CD4-positive, alpha-beta T cell (primary cell): ENCODE measurements around the gene NKRF. TPM values are rescaled to one million over a fixed set of nuclear protein-coding genes. Genes with fewer than 3 reads are reported as not detected.

Experiments
- ATAC-seq: fragments of 200-7000 bp; cut with Tn5 transposase; one replicate; pipeline ENCODE4 v1.10.0; 2022; ENCODE audit warnings: mild to moderate bottlenecking; ENCODE audit not compliant: poor library complexity
- CTCF ChIA-PET: fragments of 350-600 bp; sonication (Branson Sonifier 250); formaldehyde crosslinking; loops from one replicate; lab custom pipeline; 2021; ENCODE audit warnings: antibody characterized with exemption, inconsistent platforms; lab: Charles Lee
- POLR2A ChIA-PET: fragments of 350-600 bp; sonication (Branson Sonifier 250); formaldehyde crosslinking; loops from one replicate; lab custom pipeline; 2021; ENCODE audit warnings: antibody characterized with exemption, inconsistent platforms; lab: Charles Lee
- DNase-seq, 14 experiments: peaks; one replicate each; pipeline ENCODE4 v3.0.0-alpha.2; 2013 to 2020; ENCODE audit warnings: mixed read lengths in 2 of 14
- H3K27ac ChIP-seq, 2 donors: one replicate each; pipeline versions ENCODE4 v1.5.1 to v1.7.0; 2013; ENCODE audit warnings: low read length in 2 of 2, low read depth in 1 of 2, mild to moderate bottlenecking in 1 of 2
- H3K27me3 ChIP-seq, 2 experiments: 1 replicate in 1 of 2; 2 replicates in 1 of 2; pipeline versions ENCODE4 v1.6.1 to v1.7.0; 2013; ENCODE audit warnings: low read length in 2 of 2, control low read depth in 1 of 2, mild to moderate bottlenecking in 1 of 2, moderate library complexity in 1 of 2; ENCODE audit not compliant: insufficient read depth in 2 of 2, control insufficient read depth in 1 of 2
- H3K36me3 ChIP-seq: one replicate; pipeline ENCODE4 v1.6.1; 2013; ENCODE audit warnings: low read length, control low read depth; ENCODE audit not compliant: insufficient read depth
- H3K4me1 ChIP-seq: one replicate; pipeline ENCODE4 v1.6.1; 2013; ENCODE audit warnings: low read length, control low read depth; ENCODE audit not compliant: insufficient read depth
- H3K4me3 ChIP-seq: one replicate; pipeline ENCODE4 v1.5.1; 2013; ENCODE audit warnings: mild to moderate bottlenecking, low read length, moderate library complexity
- H3K9me3 ChIP-seq, 2 experiments: 1 replicate in 1 of 2; 2 replicates in 1 of 2; pipeline versions ENCODE4 v1.6.1 to v1.7.0; 2013; ENCODE audit warnings: low read length in 2 of 2, mild to moderate bottlenecking in 2 of 2, control low read depth in 1 of 2, moderate library complexity in 1 of 2; ENCODE audit not compliant: control insufficient read depth in 1 of 2, insufficient read depth in 1 of 2
- H3K27ac Mint-ChIP-seq: one replicate; pipeline ENCODE4 v1.8.0; 2020; ENCODE audit warnings: mixed read lengths
- H3K27me3 Mint-ChIP-seq: one replicate; pipeline ENCODE4 v1.8.0; 2021; ENCODE audit warnings: mixed read lengths
- H3K36me3 Mint-ChIP-seq: one replicate; pipeline ENCODE4 v1.8.0; 2021; ENCODE audit warnings: low read depth, mixed read lengths
- H3K4me1 Mint-ChIP-seq: one replicate; pipeline ENCODE4 v1.8.0; 2021; ENCODE audit warnings: low read depth, mixed read lengths
- H3K4me3 Mint-ChIP-seq: one replicate; pipeline ENCODE4 v1.8.0; 2020; ENCODE audit warnings: mild to moderate bottlenecking, mixed read lengths
- H3K9me3 Mint-ChIP-seq: one replicate; pipeline ENCODE4 v1.8.0; 2020; ENCODE audit warnings: mixed read lengths
- CTCF ChIP-seq: fragments of 200-600 bp; IDR thresholded peaks from one replicate; pipeline ENCODE4 v1.8.0; 2022; ENCODE audit warnings: antibody characterized with exemption, mild to moderate bottlenecking
- intact Hi-C, 2 experiments: fragments of 100-400 bp; cut with DNase I in 1 of 2; cut with micrococcal nuclease in 1 of 2; formaldehyde crosslinking; loops; one replicate each; pipeline versions ENCODE4 v1.15.1 to v1.9.0; 2023 to 2025; cut with DNase I, micrococcal nuclease
- polyA plus RNA-seq, 2 donors: library from polyadenylated mRNA; unstranded; fragments of 120-200 nt; gene quantifications; one replicate each; pipeline ENCODE4 v1.2.1, GENCODE V29; 2013
- total RNA-seq, 174 experiments: library from RNA in 2 of 174; stranded (reverse) in 2 of 174; gene quantifications; one replicate each; pipeline ENCODE4 v1.2.3 and lab custom pipeline; 2021 to 2026

NKRF gene
- total RNA-seq (10 to 100 TPM; 16.4 to 16.5 TPM), total RNA-seq (lab: John Stamatoyannopoulos, UW) (22.3 to 86.3 (median 40.2) reads per million in 172 experiments)
- 8.9 TPM for polyA plus RNA-seq (2013, experiment 1 of 2)
- 12.2 TPM for polyA plus RNA-seq (2013, experiment 2 of 2)

DNA sequence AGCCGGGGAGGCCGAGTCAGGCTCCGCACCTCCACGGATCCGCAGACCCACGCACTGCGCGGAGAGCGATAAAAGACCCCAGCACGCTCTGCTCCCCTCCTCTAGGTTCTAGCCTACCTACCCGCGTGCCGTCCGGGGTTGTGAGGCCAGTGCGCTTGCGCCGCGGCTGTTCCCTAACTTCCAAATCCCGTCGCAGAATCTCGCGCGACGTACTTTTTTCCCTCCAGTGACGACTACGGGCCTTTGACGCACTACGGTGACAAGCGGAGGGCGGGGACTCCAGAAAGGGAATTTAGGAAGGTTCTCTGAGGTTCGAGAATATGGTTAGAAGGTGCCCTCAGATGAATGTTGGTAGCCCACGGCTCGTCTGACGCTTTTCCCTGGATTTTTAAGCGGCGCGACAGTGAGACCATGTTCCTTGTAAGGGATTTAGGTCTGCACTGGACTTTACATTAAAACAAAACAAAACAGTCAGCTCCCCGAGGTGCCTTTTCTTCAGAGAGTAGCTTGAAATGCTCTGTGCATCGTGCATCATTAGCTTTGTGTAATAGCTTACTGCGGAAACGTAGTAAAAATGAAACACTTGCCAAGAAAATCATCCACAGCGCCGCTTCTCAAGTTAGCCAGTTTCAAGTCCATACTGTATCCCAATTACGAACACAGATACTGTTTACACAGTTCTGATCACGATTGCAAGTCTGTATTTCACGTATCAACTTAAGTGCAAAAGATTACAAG, at the start of gene NKRF:
NKRF (minus strand) TSS at position 145 of the 738 bp plus-strand sequence.
- Histone ChIP-seq H3K27me3 (no peaks in the 10 kb centered on the region), H3K27ac (peak within 1 kb of the TSS; percentile 82 to 90), H3K9me3 (no peaks in the 10 kb centered on the region), H3K36me3 (no peaks in the 10 kb centered on the region), H3K4me1 (peaks cover 17% of the 10 kb centered on the region), H3K4me3 (peak within 1 kb of the TSS; percentile 90)
- CTCF ChIA-PET: interaction anchor here (0.8 kb wide), 1 partner anchor 147 kb away, joined by 4 read pairs; no protein-coding TSS in a partner anchor
- H3K9me3 Mint-ChIP-seq: no peaks in the 10 kb centered on the region
- ATAC-seq (peak; percentile 76), DNase-seq (peak; percentile 81 to 96 (median 86))
- TF ChIP-seq CTCF: no peak
- peak within 1 kb of the TSS; percentile 99 for H3K4me3 Mint-ChIP-seq
- POLR2A ChIA-PET: interaction anchor here (0.7 to 2.3 kb wide), 12 partner anchors 17 to 185 kb away, joined by 3 to 27 read pairs (median 4); partner anchors contain the start of genes RPL39, SEPTIN6 and UBE2A
- peaks cover 48% of the 10 kb centered on the region for H3K4me1 Mint-ChIP-seq
- H3K27ac Mint-ChIP-seq: peak within 1 kb of the TSS; percentile 96
- intact Hi-C loops: loop anchor here (2.0 to 10.0 kb wide), 6 partner anchors 32 to 181 kb away; partner anchors contain the start of genes SEPTIN6 (in 2 of the 2), UBE2A (in 2 of the 2) and SOWAHD (in 1 of the 2)
- H3K27me3 Mint-ChIP-seq: no peaks in the 10 kb centered on the region
- H3K36me3 Mint-ChIP-seq: peaks cover 33% of the 10 kb centered on the region

GRCh38 chrX:119655125-119655524, 48.9 kb upstream of the NKRF start:
- ATAC-seq (peak; percentile 51), DNase-seq (peak in 12 of 14 experiments; percentile 18 to 70 (median 49))
- TF ChIP-seq CTCF: no peak
- Mint-ChIP-seq H3K9me3 (no peaks in the 10 kb centered on the region), H3K27me3 (no peaks in the 10 kb centered on the region), H3K36me3 (peaks cover 80% of the 10 kb centered on the region), H3K27ac (peak overlapping the region; percentile 90), H3K4me1 (peaks cover 48% of the 10 kb centered on the region), H3K4me3 (peak overlapping the region; percentile 56)
- Histone ChIP-seq H3K27ac (peak overlapping the region; percentile 29 to 64), H3K9me3 (no peaks in the 10 kb centered on the region), H3K27me3 (no peaks in the 10 kb centered on the region), H3K4me1 (peaks cover 24% of the 10 kb centered on the region), H3K36me3 (peaks cover 46% of the 10 kb centered on the region), H3K4me3 (no peak overlapping the region)
- CTCF ChIA-PET: interaction anchor here (1.4 to 2.0 kb wide), 2 partner anchors 21 to 38 kb away, joined by 5 to 10 read pairs; partner anchors contain the start of gene SEPTIN6
- POLR2A ChIA-PET: interaction anchor here (1.2 to 4.2 kb wide), 5 partner anchors 24 to 104 kb away, joined by 3 to 22 read pairs (median 10); partner anchors contain the start of genes SEPTIN6 and SOWAHD
- intact Hi-C loops: loop anchor here (2.0 to 5.0 kb wide), 2 partner anchors 36 to 37 kb away; partner anchors contain the start of gene SEPTIN6 (in 1 of the 2)

- intact Hi-C loops: loop anchor here in 1 of 2 experiments (2.0 kb wide), 1 partner anchor 37 kb away; no protein-coding TSS in a partner anchor
- no peaks in the 10 kb centered on the region for H3K27me3 ChIP-seq
- H3K4me1 ChIP-seq: peaks cover 29% of the 10 kb centered on the region
- Mint-ChIP-seq H3K36me3 (peaks cover 75% of the 10 kb centered on the region), H3K9me3 (no peaks in the 10 kb centered on the region), H3K27me3 (no peaks in the 10 kb centered on the region), H3K4me1 (peaks cover 48% of the 10 kb centered on the region), H3K27ac (peak overlapping the region; percentile 90), H3K4me3 (peak overlapping the region; percentile 54)
- H3K36me3 ChIP-seq: peaks cover 52% of the 10 kb centered on the region
- H3K4me3 ChIP-seq: no peak overlapping the region
- DNase-seq (peak in 9 of 14 experiments; percentile 9 to 76 (median 37)), ATAC-seq (peak; percentile 72)
- TF ChIP-seq CTCF: no peak
- POLR2A ChIA-PET: interaction anchor here (0.5 to 4.2 kb wide), 9 partner anchors 18 to 105 kb away, joined by 3 to 22 read pairs (median 4); partner anchors contain the start of genes SEPTIN6 and SOWAHD
- CTCF ChIA-PET: interaction anchor here (0.9 to 3.1 kb wide), 10 partner anchors 22 to 103 kb away, joined by 3 to 13 read pairs (median 4); partner anchors contain the start of gene SEPTIN6
- no peaks in the 10 kb centered on the region for H3K9me3 ChIP-seq
- peak overlapping the region; percentile 12 to 15 for H3K27ac ChIP-seq
Measured at GRCh38 chrX:119654112-119654531, 47.9 kb upstream of the NKRF start.
